HL-60 (cell line): ENCODE measurements around the gene PRKRA.

ENCODE experiments used
- DNase-seq, 2 experiments: peaks; one replicate each; pipeline ENCODE4 v3.0.0-alpha.2; 2010 to 2020; ENCODE audit warnings: low read depth in 1 of 2, low spot score in 1 of 2
- H3K27ac ChIP-seq: fragments of 250-450 bp; sonication (Bioruptor Pico); replicated peaks from 2 replicates; pipeline ENCODE4 v1.5.1; 2020; ENCODE audit warnings: mild to moderate bottlenecking, moderate library complexity
- H3K27me3 ChIP-seq: fragments of 250-450 bp; sonication (Bioruptor Pico); 2 replicates; pipeline ENCODE4 v1.5.1; 2021; ENCODE audit warnings: mild to moderate bottlenecking, moderate library complexity; ENCODE audit not compliant: insufficient read depth, poor library complexity, severe bottlenecking
- H3K4me3 ChIP-seq: replicated peaks from 2 replicates; pipeline ENCODE4 v1.5.1; 2011; ENCODE audit warnings: mild to moderate bottlenecking, control low read depth, low read length; ENCODE audit not compliant: insufficient read depth
- CTCF ChIP-seq: IDR thresholded peaks from one replicate; pipeline ENCODE4 v1.5.1; 2011; ENCODE audit warnings: low read length, control low read depth, inconsistent platforms; ENCODE audit not compliant: insufficient read depth
- GABPA ChIP-seq: IDR thresholded peaks from 2 replicates; pipeline ENCODE4 v1.6.1; 2012; ENCODE audit warnings: low read depth
- POLR2AphosphoS5 ChIP-seq: IDR thresholded peaks from 2 replicates; pipeline ENCODE4 v1.6.1; 2012; ENCODE audit warnings: low read depth
- REST ChIP-seq: IDR thresholded peaks from 2 replicates; pipeline ENCODE4 v1.6.1; 2012; ENCODE audit warnings: low read depth; ENCODE audit not compliant: insufficient replicate concordance
- SPI1 ChIP-seq: IDR thresholded peaks from 2 replicates; pipeline ENCODE4 v1.6.1; 2012; ENCODE audit warnings: low read depth, mild to moderate bottlenecking, borderline replicate concordance

PRKRA gene

GRCh38 chr2:178429336-178429735 is 21.6 kb downstream of the PRKRA start:
- no peak for TF ChIP-seq SPI1
- TF ChIP-seq POLR2AphosphoS5: no peak
- TF ChIP-seq CTCF: no peak
- TF ChIP-seq GABPA: no peak
- no peak for TF ChIP-seq REST
- no peak overlapping the region for H3K27ac ChIP-seq

GRCh38 chr2:178428396-178428806 is 22.6 kb downstream of the PRKRA start:
- no peak overlapping the region for H3K27ac ChIP-seq
- DNase-seq: no peak
- no peak for TF ChIP-seq REST
- no peak for TF ChIP-seq POLR2AphosphoS5
- no peak for TF ChIP-seq CTCF
- TF ChIP-seq GABPA: no peak
- TF ChIP-seq SPI1: no peak
- H3K27me3 ChIP-seq: no peaks in the 10 kb centered on the region
- H3K4me3 ChIP-seq: no peak overlapping the region

More at GRCh38 chr2:178429336-178429735, 21.6 kb downstream of the PRKRA start:
- DNase-seq: no peak
- H3K4me3 ChIP-seq: no peak overlapping the region
- no peaks in the 10 kb centered on the region for H3K27me3 ChIP-seq

- TF ChIP-seq GABPA (no peak), REST (no peak), SPI1 (no peak)
- no peak overlapping the region for H3K27ac ChIP-seq
- no peaks in the 10 kb centered on the region for H3K27me3 ChIP-seq
- no peak overlapping the region for H3K4me3 ChIP-seq
- no peak for DNase-seq
These were observed 23.5 kb downstream of the PRKRA start for GRCh38 chr2:178427458-178427857.
